B cell (primary cell): ENCODE results near the gene FOXO3. TPM values are rescaled to one million over a fixed set of nuclear protein-coding genes. Genes with fewer than 3 reads are reported as not detected.

Experiments used
- ATAC-seq: fragments of 200-7000 bp; cut with Tn5 transposase; one replicate; pipeline ENCODE4 v1.10.0; 2021; ENCODE audit warnings: low read depth, mild to moderate bottlenecking, moderate number of reproducible peaks, moderate library complexity
- CTCF ChIA-PET: fragments of 350-600 bp; sonication (Branson Sonifier 250); formaldehyde crosslinking; loops from one replicate; lab custom pipeline; 2021; ENCODE audit warnings: antibody characterized with exemption, inconsistent platforms; lab: Charles Lee
- POLR2A ChIA-PET: fragments of 350-600 bp; sonication (Branson Sonifier 250); formaldehyde crosslinking; loops from one replicate; lab custom pipeline; 2021; ENCODE audit warnings: antibody characterized with exemption; lab: Charles Lee
- DNase-seq: peaks from one replicate; pipeline ENCODE4 v3.0.0; 2013
- H2AFZ ChIP-seq: 2 replicates; pipeline ENCODE4 v1.6.1; 2012; ENCODE audit warnings: mild to moderate bottlenecking, low read depth, low read length; ENCODE audit not compliant: insufficient read depth, poor library complexity, severe bottlenecking
- H3K27ac ChIP-seq, 2 donors: 1 replicate in 1 of 2; 2 replicates in 1 of 2; pipeline ENCODE4 v1.5.1; 2012 to 2013; ENCODE audit warnings: low read length in 2 of 2, mild to moderate bottlenecking in 2 of 2, moderate library complexity in 1 of 2
- H3K27me3 ChIP-seq, 4 experiments: fragments of 200-600 bp in 1 of 4; sonication (generic) in 1 of 4; replicated peaks in 1 of 4; 1 replicate in 2 of 4; 2 replicates in 2 of 4; pipeline versions ENCODE4 v1.6.1 to v1.7.0; 2013 to 2016; ENCODE audit warnings: low read length in 3 of 4, mild to moderate bottlenecking in 2 of 4, mixed read lengths in 1 of 4, moderate library complexity in 1 of 4; ENCODE audit not compliant: insufficient read depth in 4 of 4, control insufficient read depth in 3 of 4; ENCODE audit errors: control extremely low read depth in 1 of 4
- H3K36me3 ChIP-seq, 2 experiments: replicated peaks in 1 of 2; 1 replicate in 1 of 2; 2 replicates in 1 of 2; pipeline versions ENCODE4 v1.6.1 to v1.7.1; 2013; ENCODE audit warnings: low read length in 1 of 2; ENCODE audit not compliant: insufficient read depth in 2 of 2, control insufficient read depth in 1 of 2; ENCODE audit errors: control extremely low read depth in 1 of 2, extremely low read depth in 1 of 2
- H3K4me1 ChIP-seq, 2 donors: fragments of 200-600 bp in 1 of 2; sonication (generic) in 1 of 2; 1 replicate in 1 of 2; 2 replicates in 1 of 2; pipeline versions ENCODE4 v1.5.1 to v1.6.1; 2013 to 2017; ENCODE audit warnings: low read length in 2 of 2; ENCODE audit not compliant: control insufficient read depth in 2 of 2, insufficient read depth in 2 of 2
- H3K4me2 ChIP-seq: replicated peaks from 2 replicates; pipeline ENCODE3; 2012; ENCODE audit warnings: mild to moderate bottlenecking, low read depth, low read length; ENCODE audit not compliant: poor library complexity, severe bottlenecking
- H3K4me3 ChIP-seq, 5 experiments: fragments of 200-600 bp in 1 of 5; sonication (generic) in 1 of 5; 1 replicate in 3 of 5; 2 replicates in 2 of 5; pipeline versions ENCODE4 v1.5.1 to v1.7.0; 2011 to 2016; ENCODE audit warnings: low read length in 4 of 5, mild to moderate bottlenecking in 4 of 5, low read depth in 2 of 5, control low read depth in 1 of 5, moderate library complexity in 1 of 5; ENCODE audit not compliant: insufficient read depth in 1 of 5; ENCODE audit errors: control extremely low read depth in 1 of 5, extremely low read depth in 1 of 5
- H3K79me2 ChIP-seq: fragments of 200-600 bp; sonication (generic); one replicate; pipeline ENCODE4 v1.6.0; 2016; ENCODE audit warnings: low read length; ENCODE audit not compliant: control insufficient read depth, insufficient read depth
- H3K9ac ChIP-seq: fragments of 200-600 bp; sonication (generic); 2 replicates; pipeline ENCODE4 v1.6.1; 2017; ENCODE audit warnings: mild to moderate bottlenecking, low read length, moderate library complexity
- H3K9me3 ChIP-seq, 3 donors: one replicate each; pipeline versions ENCODE4 v1.6.1 to v1.7.1; 2013; ENCODE audit warnings: low read length in 2 of 3; ENCODE audit not compliant: control insufficient read depth in 2 of 3, insufficient read depth in 1 of 3; ENCODE audit errors: control extremely low read depth in 1 of 3
- H4K20me1 ChIP-seq: 2 replicates; pipeline ENCODE4 v1.6.0; 2012; ENCODE audit warnings: mild to moderate bottlenecking, low read length; ENCODE audit not compliant: insufficient read depth, control insufficient read depth, poor library complexity, severe bottlenecking
- H3K27ac Mint-ChIP-seq: one replicate; pipeline ENCODE4 v1.8.0; 2021; ENCODE audit warnings: mixed read lengths
- H3K27me3 Mint-ChIP-seq: one replicate; pipeline ENCODE4 v1.8.0; 2021; ENCODE audit warnings: mixed read lengths
- H3K4me1 Mint-ChIP-seq: one replicate; pipeline ENCODE4 v1.8.0; 2021; ENCODE audit warnings: mixed read lengths
- H3K4me3 Mint-ChIP-seq: one replicate; pipeline ENCODE4 v1.8.0; 2021; ENCODE audit warnings: mixed read lengths
- H3K9me3 Mint-ChIP-seq: one replicate; pipeline ENCODE4 v1.8.0; 2022; ENCODE audit warnings: mixed read lengths; ENCODE audit not compliant: insufficient read depth
- EZH2 ChIP-seq: IDR thresholded peaks from 2 replicates; pipeline ENCODE4 v1.6.1; 2012; ENCODE audit warnings: borderline replicate concordance, low read depth, mild to moderate bottlenecking, moderate library complexity, low read length; ENCODE audit not compliant: insufficient read depth, poor library complexity, severe bottlenecking
- WGBS: methylation state at CpG from one replicate; pipeline ENCODE4 v1.1.5; 2013; ENCODE audit warnings: missing lambda C conversion rate; ENCODE audit not compliant: insufficient coverage; 5-methylcytosine and 5-hydroxymethylcytosine counted together
- intact Hi-C: fragments of 100-400 bp; cut with micrococcal nuclease; formaldehyde crosslinking; loops from one replicate; pipeline ENCODE4 v1.10.0; 2022
- polyA plus RNA-seq: library from polyadenylated mRNA; depleted of rRNA; stranded (reverse); fragments of >200 nt; gene quantifications from 2 replicates; pipeline ENCODE4 v1.2.3, GENCODE V29; 2012
- total RNA-seq, 2 donors: library from RNA; stranded (reverse); fragments of 120-200 nt in 1 of 2; gene quantifications; 1 replicate in 1 of 2; 2 replicates in 1 of 2; pipeline versions ENCODE4 v1.2.3 to v1.2.4, GENCODE V29; 2013 to 2022
- TF ChIP-seq, protein P1 (sequence below): fragments of 200-600 bp; IDR thresholded peaks from one replicate; pipeline ENCODE4 v1.8.0; 2022; ENCODE audit warnings: antibody characterized with exemption, mild to moderate bottlenecking

Gene FOXO3
- total and polyA plus RNA-seq, 2 donors (not counting 1 experiment from before 2014, with no cell fraction given), result 6.0 to 16.9 TPM

DNA sequence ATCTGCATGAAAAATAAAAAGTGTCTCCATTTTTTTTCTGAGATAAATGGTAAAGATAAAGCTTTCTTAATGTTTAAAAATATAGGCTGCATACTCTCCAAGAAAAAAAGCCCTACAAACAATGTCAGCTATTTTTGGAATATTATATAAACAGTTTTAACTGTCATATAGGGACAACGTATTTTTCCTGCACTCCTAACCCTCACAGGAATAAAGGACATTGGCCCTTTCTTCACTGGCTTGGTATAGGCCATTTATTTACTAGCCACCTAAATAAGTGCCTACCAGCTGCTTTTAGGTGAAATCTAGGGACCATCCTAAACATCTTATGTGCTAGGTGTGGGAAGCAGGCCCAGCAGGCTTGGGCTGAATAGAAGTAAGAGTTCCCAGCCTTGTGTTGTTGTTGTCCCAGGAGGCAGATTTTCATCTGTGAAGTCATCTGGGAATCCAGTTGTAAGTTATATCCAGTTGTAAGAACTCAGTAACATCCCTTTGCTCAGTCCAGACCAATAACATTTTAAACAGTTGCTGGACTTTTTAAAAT is 21.3 kb downstream of the FOXO3 start:
- CTCF ChIA-PET, result no interaction called here

DNA sequence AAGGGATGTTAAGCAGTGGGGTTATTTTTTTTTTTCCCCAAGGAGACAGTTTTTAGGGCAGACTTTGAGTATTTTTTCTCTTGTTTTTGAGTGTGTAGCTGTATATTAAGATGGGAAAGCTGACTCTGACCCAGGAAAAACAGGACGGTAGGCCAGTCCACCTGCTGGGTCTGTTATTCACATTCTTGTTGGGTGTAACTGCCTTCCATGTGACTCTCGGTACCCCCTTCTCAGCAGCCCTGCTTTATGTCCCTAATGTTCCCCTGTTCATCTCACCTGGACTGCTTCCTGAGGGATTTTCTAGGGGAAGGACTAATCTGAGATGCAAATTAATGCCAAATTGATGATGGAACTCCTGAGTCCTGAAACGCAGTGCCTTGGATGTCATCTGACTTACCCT is 21.9 kb downstream of the FOXO3 start:
- no peak overlapping the region for H3K27ac ChIP-seq
- Mint-ChIP-seq H3K27me3 (no peaks in the 10 kb centered on the region), H3K4me1 (peaks cover 61% of the 10 kb centered on the region), H3K4me3 (no peak overlapping the region), H3K27ac (no peak overlapping the region), H3K9me3 (no peaks in the 10 kb centered on the region)
- peaks cover 9 to 13% of the 10 kb centered on the region in 2 donors for H3K4me1 ChIP-seq
- no peaks in the 10 kb centered on the region for H3K27me3 ChIP-seq
- intact Hi-C loops, result loop anchor here (2.0 kb wide), 1 partner anchor 16 kb away; no protein-coding TSS in a partner anchor
- H3K4me2 ChIP-seq, result no peak overlapping the region
- ChIA-PET CTCF (no interaction called here), POLR2A (no interaction called here)
- peaks cover 0 to 7% of the 10 kb centered on the region in 2 experiments for H3K36me3 ChIP-seq
- H4K20me1 ChIP-seq, result peaks cover 25% of the 10 kb centered on the region
- DNase-seq (no peak), ATAC-seq (no peak)
- no peak overlapping the region for H2AFZ ChIP-seq
- H3K9ac ChIP-seq, result no peak overlapping the region
- TF ChIP-seq EZH2, result no peak
- TF ChIP-seq, protein P1, sequence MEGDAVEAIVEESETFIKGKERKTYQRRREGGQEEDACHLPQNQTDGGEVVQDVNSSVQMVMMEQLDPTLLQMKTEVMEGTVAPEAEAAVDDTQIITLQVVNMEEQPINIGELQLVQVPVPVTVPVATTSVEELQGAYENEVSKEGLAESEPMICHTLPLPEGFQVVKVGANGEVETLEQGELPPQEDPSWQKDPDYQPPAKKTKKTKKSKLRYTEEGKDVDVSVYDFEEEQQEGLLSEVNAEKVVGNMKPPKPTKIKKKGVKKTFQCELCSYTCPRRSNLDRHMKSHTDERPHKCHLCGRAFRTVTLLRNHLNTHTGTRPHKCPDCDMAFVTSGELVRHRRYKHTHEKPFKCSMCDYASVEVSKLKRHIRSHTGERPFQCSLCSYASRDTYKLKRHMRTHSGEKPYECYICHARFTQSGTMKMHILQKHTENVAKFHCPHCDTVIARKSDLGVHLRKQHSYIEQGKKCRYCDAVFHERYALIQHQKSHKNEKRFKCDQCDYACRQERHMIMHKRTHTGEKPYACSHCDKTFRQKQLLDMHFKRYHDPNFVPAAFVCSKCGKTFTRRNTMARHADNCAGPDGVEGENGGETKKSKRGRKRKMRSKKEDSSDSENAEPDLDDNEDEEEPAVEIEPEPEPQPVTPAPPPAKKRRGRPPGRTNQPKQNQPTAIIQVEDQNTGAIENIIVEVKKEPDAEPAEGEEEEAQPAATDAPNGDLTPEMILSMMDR, result no peak
- no peaks in the 10 kb centered on the region for H3K9me3 ChIP-seq
- WGBS, result 100% methylated on average over 1 of the region's 3 CpGs
- peaks cover 93% of the 10 kb centered on the region for H3K79me2 ChIP-seq
- no peak overlapping the region for H3K4me3 ChIP-seq

More for the DNA sequence above, 21.3 kb downstream of the FOXO3 start:
- TF ChIP-seq, protein P1, result no peak
- TF ChIP-seq EZH2, result no peak
- peaks cover 25% of the 10 kb centered on the region for H4K20me1 ChIP-seq
- peak overlapping the region; percentile 39 for H3K4me2 ChIP-seq
- H3K27me3 ChIP-seq, result no peaks in the 10 kb centered on the region
- Mint-ChIP-seq H3K4me1 (peaks cover 61% of the 10 kb centered on the region), H3K4me3 (no peak overlapping the region), H3K27me3 (no peaks in the 10 kb centered on the region), H3K9me3 (no peaks in the 10 kb centered on the region), H3K27ac (no peak overlapping the region)
- no peak overlapping the region for H3K4me3 ChIP-seq
- WGBS, result no CpG with 5 or more reads among the region's 1 CpG
- peaks cover 0 to 7% of the 10 kb centered on the region in 2 experiments for H3K36me3 ChIP-seq
- no peak overlapping the region for H2AFZ ChIP-seq
- no peak overlapping the region for H3K9ac ChIP-seq
- H3K4me1 ChIP-seq, result peaks cover 13 to 14% of the 10 kb centered on the region in 2 donors
- ATAC-seq (no peak), DNase-seq (no peak)
- no peaks in the 10 kb centered on the region for H3K9me3 ChIP-seq
- intact Hi-C loops, result loop anchor here (2.0 kb wide), 1 partner anchor 15 kb away; no protein-coding TSS in a partner anchor
- no peak overlapping the region for H3K27ac ChIP-seq
- H3K79me2 ChIP-seq, result peaks cover 95% of the 10 kb centered on the region
- POLR2A ChIA-PET, result no interaction called here
